Right ventricle myocardium superior (tissue), 1 donor: Measurements from ENCODE around the gene KRTAP5-1. TPM values are rescaled to one million over a fixed set of nuclear protein-coding genes. Genes with fewer than 3 reads are reported as not detected.
A peak's percentile ranks its signal among the peaks of the same experiment; 100 is the strongest.
"Not testable (repeated sequence)": the region's sequence is repeated elsewhere in the genome, so short reads cannot be mapped to it uniquely, and the experiment has no call there.

Experiments used
- ATAC-seq: fragments of 200-7000 bp; cut with Tn5 transposase; one replicate; pipeline ENCODE4 v1.9.1; 2020; ENCODE audit warnings: mild to moderate bottlenecking; ENCODE audit not compliant: poor library complexity
- DNase-seq: peaks from one replicate; pipeline ENCODE4 v3.0.0-alpha.2; 2020
- intact Hi-C: fragments of 100-400 bp; cut with DNase I; formaldehyde crosslinking; loops from one replicate; pipeline ENCODE4 v1.11.2; 2022
- total RNA-seq: library from RNA; stranded (reverse); fragmentation: NEBNext Ultra II Directional; extraction: Animal tissue kit (Norgen Biotek cat#: 25700); gene quantifications from one replicate; pipeline ENCODE4 v1.2.1, GENCODE V29; 2021
- donor health status: DM: no; HTN: yes; CAD: no; lungs with severe emphysema.

Gene KRTAP5-1
- total RNA-seq, 1 donor from 2014 or later = not detected

GRCh38 chr11:1575756-1576155, 9.3 kb downstream of the KRTAP5-1 start:
- ATAC-seq, DNase-seq: not testable (repeated sequence)
- intact Hi-C loops = loop anchor here (2.0 to 10.0 kb wide), 3 partner anchors 29 to 371 kb away; partner anchors contain the start of gene TOLLIP

GRCh38 chr11:1574933-1575242, 10.2 kb downstream of the KRTAP5-1 start:
- DNase-seq (no peak), ATAC-seq (no peak)
- intact Hi-C loops = loop anchor here (2.0 to 10.0 kb wide), 3 partner anchors 28 to 370 kb away; partner anchors contain the start of gene TOLLIP

GRCh38 chr11:1574238-1574932, 10.7 kb downstream of the KRTAP5-1 start:
- DNase-seq (peak; percentile 74), ATAC-seq (peak; percentile 74)
- intact Hi-C loops = loop anchor here (2.0 to 10.0 kb wide), 3 partner anchors 28 to 370 kb away; partner anchors contain the start of gene TOLLIP

GRCh38 chr11:1573903-1574237, 11.2 kb downstream of the KRTAP5-1 start:
- DNase-seq = no peak

GRCh38 chr11:1573077-1573902, 11.8 kb downstream of the KRTAP5-1 start:
- intact Hi-C loops = loop anchor here (10.0 kb wide), 2 partner anchors 268 to 368 kb away; partner anchors contain the start of gene TOLLIP
- ATAC-seq (no peak), DNase-seq (no peak)

More at GRCh38 chr11:1573903-1574237, 11.2 kb downstream of the KRTAP5-1 start:
- intact Hi-C loops = loop anchor here (2.0 to 10.0 kb wide), 3 partner anchors 27 to 369 kb away; partner anchors contain the start of gene TOLLIP
- ATAC-seq = peak; percentile 14

DNA sequence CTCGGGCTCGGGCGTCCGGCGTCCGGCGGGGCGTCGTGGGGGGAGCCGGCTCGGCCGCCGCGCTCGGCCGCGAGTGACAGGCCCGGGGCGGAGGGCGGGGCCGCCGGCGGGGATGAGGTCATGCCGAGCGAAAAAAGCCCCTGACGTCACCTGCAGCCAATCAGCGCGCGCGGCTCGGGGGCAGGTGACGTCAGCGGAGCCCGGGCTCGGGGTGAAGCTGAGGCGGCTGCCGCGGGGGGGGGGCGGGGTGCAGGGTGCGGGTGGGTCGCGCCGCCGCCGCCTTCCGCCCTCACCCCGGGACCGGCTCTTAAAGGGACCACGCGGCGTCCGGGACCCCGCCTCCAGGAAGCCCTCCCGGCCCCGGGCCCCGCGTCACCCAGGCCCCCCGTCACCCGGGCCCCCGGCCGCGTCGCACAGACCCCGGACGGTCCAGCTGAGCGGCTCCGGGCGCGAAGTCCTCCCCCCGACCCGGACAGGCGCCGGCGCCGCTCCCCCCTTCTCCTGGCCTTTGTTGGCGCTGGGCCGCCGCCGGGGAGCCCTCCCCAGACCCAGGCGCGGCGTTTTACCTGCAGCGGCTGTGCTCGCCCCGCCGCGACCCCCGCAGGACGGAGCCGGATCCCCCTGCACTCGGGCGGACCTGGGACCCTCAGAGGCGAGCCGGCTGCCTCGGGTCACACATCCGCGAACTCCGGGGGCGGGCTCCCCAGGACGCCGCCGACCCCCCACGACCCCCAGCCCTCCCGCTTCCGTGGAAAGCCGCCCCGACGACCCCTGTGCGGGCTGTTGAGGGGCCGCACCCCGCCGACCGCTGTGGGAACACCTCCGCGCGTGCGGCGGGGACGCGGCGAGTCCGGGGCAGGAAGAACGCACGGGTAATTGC, 12.6 kb downstream of the KRTAP5-1 start, which contains the start of gene DUSP8:
TSS of gene DUSP8 (minus strand) at position 75 of the 880 bp plus-strand sequence. CDS start 6,445 bp downstream, outside the sequence.
- peak; percentile 95 for DNase-seq
- ATAC-seq = peak; percentile 81
- intact Hi-C loops = loop anchor here (10.0 kb wide), 2 partner anchors 268 to 368 kb away; partner anchors contain the start of gene TOLLIP

- intact Hi-C loops = loop anchor here (10.0 kb wide), 2 partner anchors 267 to 367 kb away; partner anchors contain the start of gene TOLLIP
These were observed 13.3 kb downstream of the KRTAP5-1 start for GRCh38 chr11:1571760-1572196.

DNA sequence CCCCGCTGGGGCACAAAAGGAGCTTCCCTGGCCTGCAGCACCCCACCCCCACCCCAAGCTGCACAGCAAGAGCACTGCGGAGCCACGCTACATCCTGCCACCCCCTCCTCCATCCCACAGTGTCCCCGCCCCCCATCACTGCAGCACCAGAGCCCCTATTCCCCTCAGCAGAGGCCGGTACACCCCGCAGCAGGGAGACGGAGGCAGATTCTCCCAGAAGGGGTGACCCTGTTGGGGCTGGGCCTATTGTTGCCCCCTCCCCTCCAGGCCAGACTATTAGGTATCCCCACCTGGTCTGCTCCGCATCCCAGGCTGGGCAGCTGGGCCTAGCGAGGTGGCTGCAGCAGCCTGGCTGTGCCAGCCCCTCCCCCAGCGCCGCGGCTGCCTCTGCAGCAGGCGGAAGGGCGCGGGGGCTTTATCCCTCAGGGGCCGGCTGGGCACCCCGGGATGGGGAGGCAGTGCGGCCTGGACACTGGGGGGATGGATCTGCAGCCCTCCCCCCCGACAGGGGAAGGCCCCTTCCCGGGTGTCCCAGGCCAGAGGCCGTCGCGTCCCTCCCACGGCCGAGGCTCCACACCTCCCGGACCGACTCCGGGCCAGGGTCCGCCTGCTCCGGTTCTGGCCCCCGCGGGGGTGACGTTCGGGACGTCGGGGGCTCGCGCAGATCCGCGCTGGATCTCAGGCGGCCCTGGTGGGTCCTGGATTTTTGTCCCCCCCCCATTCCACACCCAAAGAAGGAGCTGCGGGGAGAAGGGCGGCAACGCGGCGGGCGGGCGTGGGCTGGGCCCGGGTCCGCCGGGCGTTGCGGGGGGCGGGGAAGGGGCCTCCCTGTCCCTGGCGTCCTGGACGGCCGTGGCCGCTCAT, 14.0 kb downstream of the KRTAP5-1 start:
- DNase-seq (peak; percentile 29), ATAC-seq (no peak)
- intact Hi-C loops = loop anchor here (10.0 kb wide), 2 partner anchors 266 to 366 kb away; partner anchors contain the start of gene TOLLIP

More at GRCh38 chr11:1571760-1572196, 13.3 kb downstream of the KRTAP5-1 start:
- no peak for DNase-seq
- ATAC-seq = no peak

- no peak for DNase-seq
- intact Hi-C loops = loop anchor here (10.0 kb wide), 2 partner anchors 266 to 366 kb away; partner anchors contain the start of gene TOLLIP
- ATAC-seq = no peak
These were observed 14.6 kb downstream of the KRTAP5-1 start for GRCh38 chr11:1570531-1570895.

DNA sequence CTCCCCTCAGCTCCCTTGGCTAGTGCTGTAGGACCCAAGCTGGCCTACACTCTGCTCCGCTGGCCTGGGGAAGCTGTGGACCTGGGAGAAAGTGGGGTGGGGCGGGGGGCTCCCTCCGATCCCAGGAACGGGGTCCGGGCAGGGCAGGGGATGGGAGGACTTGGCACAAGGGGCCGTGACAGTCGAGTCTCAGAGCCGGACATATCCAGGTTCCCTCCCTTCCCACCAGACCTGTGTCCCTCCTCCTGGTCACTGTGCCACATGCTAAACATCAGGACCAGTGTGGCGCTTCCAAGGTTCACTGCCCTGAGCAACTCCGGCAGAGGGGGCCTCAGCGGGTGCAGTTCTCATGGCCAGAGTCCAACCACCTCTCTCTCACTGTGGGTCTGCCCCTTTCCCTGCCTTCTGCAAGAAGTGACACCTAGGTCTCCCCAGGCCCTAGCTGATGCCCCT, 15.1 kb downstream of the KRTAP5-1 start:
- intact Hi-C loops = loop anchor here (10.0 kb wide), 2 partner anchors 265 to 365 kb away; partner anchors contain the start of gene TOLLIP
- DNase-seq (peak; percentile 42), ATAC-seq (no peak)

GRCh38 chr11:1569251-1569780, 15.8 kb downstream of the KRTAP5-1 start:
- peak; percentile 17 for DNase-seq
- intact Hi-C loops = no loop called here
- ATAC-seq = no peak

- intact Hi-C loops = no loop called here
- no peak for ATAC-seq
- peak; percentile 40 for DNase-seq
These were observed 16.6 kb downstream of the KRTAP5-1 start for GRCh38 chr11:1568441-1568911.

DNA sequence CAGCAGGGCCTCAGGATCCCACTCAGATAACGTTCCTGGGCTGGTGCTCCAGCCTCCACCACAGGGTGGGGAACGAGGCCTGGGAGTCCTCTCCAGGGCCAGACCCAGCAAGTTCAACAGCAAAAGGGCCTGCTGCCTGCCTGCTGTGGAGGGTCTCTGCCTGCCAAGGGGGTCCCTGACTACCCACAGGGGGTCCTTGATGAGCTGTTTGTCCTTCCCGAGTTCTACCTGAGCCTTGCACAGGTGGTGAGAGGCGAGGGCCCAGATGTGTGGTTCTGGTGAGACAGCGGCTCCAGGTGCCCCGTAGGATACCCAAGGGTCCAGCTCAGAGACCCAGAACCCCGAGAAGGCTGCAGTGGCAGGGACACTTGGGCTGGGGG, 17.4 kb downstream of the KRTAP5-1 start:
- ATAC-seq (no peak), DNase-seq (no peak)
- intact Hi-C loops = no loop called here

GRCh38 chr11:1567052-1567720, 17.9 kb downstream of the KRTAP5-1 start:
- intact Hi-C loops = no loop called here
- DNase-seq (no peak), ATAC-seq (no peak)

GRCh38 chr11:1566381-1567051, 18.6 kb downstream of the KRTAP5-1 start:
- DNase-seq (no peak), ATAC-seq (no peak)
- intact Hi-C loops = no loop called here

GRCh38 chr11:1565904-1566247, 19.2 kb downstream of the KRTAP5-1 start:
- ATAC-seq (no peak), DNase-seq (no peak)
- intact Hi-C loops = no loop called here
